LHCN-M2 (cell line): Measurements from ENCODE around the gene RNF222. TPM values are rescaled to one million over a fixed set of nuclear protein-coding genes. Genes with fewer than 3 reads are reported as not detected.
A peak's percentile ranks its signal among the peaks of the same experiment; 100 is the strongest.
"Not testable (repeated sequence)": the region's sequence is repeated elsewhere in the genome, so short reads cannot be mapped to it uniquely, and the experiment has no call there.

Source experiments
- DNase-seq: peaks from one replicate; pipeline ENCODE4 v3.0.0-alpha.2; 2012; ENCODE audit warnings: low read depth
- total RNA-seq: library from RNA; depleted of rRNA; stranded (reverse); fragments of >200 nt; gene quantifications from 2 replicates; pipeline ENCODE4 v1.2.3, GENCODE V29; 2014

RNF222 gene
- total RNA-seq, 1 experiment from 2014 or later = not detected

GRCh38 chr17:8382052-8382879 lies 15.4 kb downstream of the RNF222 start:
- DNase-seq = no peak

GRCh38 chr17:8380049-8380448 lies 17.6 kb downstream of the RNF222 start:
- no peak for DNase-seq

DNA sequence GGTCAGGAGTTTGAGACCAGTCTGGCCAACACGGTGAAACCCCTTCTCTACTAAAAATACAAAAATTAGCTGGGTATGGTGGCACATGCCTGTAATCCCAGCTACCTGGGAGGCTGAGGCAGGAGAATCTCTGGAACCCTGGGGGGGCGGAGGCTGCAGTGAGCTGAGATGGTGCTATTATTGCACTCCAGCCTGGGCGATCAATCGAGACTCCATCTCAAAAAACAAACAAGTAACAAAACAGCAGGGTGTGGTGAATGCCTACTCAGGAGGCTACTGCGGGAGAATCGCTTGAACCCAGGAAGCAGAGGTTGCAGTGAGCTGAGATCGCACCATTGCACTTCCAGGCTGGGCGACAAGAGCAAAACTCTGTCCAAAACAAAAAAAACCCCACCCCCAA lies 19.5 kb downstream of the RNF222 start:
- not testable (repeated sequence) for DNase-seq

DNA sequence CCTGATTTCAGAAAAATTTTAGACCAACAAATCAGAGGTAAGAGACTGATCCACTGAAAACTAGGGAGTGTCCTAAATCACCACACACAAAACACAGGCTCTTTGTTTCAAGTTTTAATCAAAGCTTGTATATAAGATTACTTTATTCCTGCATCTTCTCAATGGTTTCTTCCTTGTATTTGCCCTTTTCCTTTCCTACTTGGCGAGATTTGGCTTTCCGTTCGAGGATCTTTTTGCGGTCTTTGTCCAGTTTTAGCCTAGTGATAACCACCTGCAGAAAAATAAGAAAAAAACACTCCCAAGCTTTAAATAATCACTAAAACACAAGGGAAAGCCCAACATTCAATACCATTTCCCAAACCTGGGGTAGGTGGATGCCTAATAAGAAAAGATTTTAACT lies 20.2 kb downstream of the RNF222 start:
- no peak for DNase-seq

GRCh38 chr17:8376271-8377067 lies 21.2 kb downstream of the RNF222 start, which contains the start of gene KRABD2:
Gene KRABD2, minus strand, starts transcription at chr17:8376704.
- peak; percentile 87 for DNase-seq

GRCh38 chr17:8375738-8376259 lies 21.8 kb downstream of the RNF222 start:
- no peak for DNase-seq

- DNase-seq = not testable (repeated sequence)
Observed at GRCh38 chr17:8373856-8374255, 23.8 kb downstream of the RNF222 start.

- DNase-seq = no peak
Observed at GRCh38 chr17:8372422-8372821, 25.2 kb downstream of the RNF222 start.

- DNase-seq = peak; percentile 71
Observed at GRCh38 chr17:8371786-8372185, 25.8 kb downstream of the RNF222 start.

DNA sequence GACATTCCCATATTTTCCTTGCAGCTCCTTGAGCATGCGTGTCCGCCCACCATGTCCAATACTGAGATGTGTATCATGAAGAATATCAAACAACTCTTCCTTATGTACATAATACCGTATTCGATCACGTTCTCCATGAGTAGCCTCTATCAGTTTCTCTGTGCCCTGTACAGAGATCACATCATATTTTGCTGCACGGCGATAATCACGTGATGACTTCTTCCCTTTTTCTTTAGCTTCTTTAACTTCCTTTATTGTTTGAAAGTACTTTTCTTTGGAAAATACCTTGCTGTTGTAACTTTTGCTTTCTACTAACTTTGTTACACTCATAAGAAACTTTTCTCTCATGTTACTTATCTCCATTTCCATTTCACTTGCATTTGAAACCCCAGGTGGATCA lies 27.7 kb downstream of the RNF222 start:
- no peak for DNase-seq

- no peak for DNase-seq
Observed at GRCh38 chr17:8368193-8368592, 29.4 kb downstream of the RNF222 start.

- DNase-seq = no peak
Observed at GRCh38 chr17:8366231-8366630, 31.4 kb downstream of the RNF222 start.

GRCh38 chr17:8365143-8365542 lies 32.5 kb downstream of the RNF222 start:
- no peak for DNase-seq

DNA sequence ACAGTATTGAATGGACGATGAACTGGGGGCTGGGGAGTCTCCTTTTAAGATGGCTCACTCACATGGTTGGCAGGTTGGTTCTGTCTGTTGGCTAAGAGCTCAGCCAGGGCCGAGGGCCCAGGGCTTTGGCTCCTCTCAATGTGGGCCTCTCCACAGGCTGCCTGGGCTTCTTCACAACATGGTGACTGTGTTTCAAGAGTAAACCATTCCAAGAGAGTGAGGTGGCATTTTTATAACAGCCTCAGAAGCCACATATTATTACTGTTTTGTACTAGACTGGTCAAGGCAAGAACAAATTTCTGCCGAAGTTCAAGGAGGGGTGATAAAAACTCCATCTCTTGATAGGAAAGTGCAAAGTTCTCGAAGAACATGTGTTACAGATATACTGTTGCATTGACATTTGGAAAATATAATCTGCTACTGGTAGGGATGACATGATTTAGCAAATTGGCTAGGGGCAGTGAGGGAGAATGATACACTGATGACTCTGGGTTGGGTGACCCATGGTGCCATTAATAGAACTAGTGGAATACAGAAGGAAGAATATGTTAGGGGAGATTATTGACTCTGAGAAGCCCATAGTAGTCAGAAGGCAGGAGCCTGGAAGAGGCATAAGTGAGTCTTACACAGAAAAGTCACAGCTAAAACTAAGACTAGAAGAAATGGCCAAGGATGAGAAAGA lies 34.8 kb downstream of the RNF222 start:
- peak; percentile 42 for DNase-seq

DNA sequence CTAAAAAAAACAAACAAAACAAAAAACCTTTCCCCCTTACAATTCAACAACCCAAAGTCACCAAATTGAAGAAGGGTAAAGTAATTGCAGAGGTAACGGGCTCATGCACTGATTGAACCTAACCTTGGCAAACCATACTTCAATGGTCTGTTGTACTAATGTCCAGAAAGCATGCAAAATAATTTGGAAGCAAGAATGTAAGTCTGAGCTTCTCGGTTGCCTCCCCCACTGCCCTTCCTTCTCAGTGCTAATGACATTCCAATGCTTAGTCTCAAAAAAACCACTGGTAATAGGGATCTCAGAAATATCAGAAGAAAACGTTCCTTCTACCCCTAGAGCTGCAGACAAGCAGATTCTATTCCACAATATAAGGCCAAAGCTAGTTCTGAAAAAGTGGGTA lies 36.9 kb downstream of the RNF222 start:
- DNase-seq = no peak

- DNase-seq = no peak
Observed at GRCh38 chr17:8360260-8360659, 37.4 kb downstream of the RNF222 start.

GRCh38 chr17:8359769-8360168 lies 37.9 kb downstream of the RNF222 start:
- DNase-seq = peak; percentile 88

GRCh38 chr17:8357910-8358309 lies 39.7 kb downstream of the RNF222 start:
- no peak for DNase-seq

DNA sequence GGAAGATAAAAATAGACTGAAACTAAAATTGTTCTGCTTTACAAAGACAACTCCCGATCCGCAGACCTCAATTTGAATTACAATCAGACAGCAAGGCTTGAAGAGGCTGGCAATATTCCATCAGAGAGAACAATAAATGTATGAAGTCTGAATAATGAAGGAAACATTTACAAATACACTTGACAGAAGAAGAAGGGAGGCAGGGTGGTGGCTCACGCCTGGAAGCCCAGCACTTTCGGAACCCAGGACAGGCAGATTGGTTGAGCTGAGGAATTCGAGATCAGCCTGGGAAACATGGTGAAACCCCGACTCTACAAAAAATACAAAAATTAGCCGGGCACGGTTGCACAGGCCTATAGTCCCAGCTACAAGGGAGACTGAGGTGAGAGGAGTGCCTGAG lies 43.4 kb downstream of the RNF222 start:
- DNase-seq = no peak

GRCh38 chr17:8353736-8354135 lies 43.9 kb downstream of the RNF222 start:
- no peak for DNase-seq

GRCh38 chr17:8350339-8350738 lies 47.3 kb downstream of the RNF222 start:
- no peak for DNase-seq

DNA sequence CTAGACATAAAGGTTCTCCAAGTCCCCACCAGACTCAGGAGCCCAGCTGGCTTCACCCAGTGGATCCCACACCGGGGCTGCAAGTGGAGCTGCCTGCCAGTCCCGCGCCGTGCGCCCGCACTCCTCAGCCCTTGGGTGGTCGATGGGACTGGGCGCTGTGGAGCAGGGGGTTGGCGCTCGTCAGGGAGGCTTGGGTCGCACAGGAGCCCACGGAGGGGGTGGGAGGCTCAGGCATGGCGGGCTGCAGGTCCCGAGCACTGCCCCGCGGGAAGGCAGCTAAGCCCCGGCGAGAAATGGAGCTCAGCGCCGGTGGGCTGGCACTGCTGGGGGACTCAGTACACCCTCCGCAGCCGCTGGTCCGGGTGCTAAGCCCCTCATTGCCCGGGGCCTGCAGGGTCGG lies 50.6 kb downstream of the RNF222 start:
- not testable (repeated sequence) for DNase-seq
